Natural killer cell (primary cell): Measurements from ENCODE around the gene PGAP1. TPM values are rescaled to one million over a fixed set of nuclear protein-coding genes. Genes with fewer than 3 reads are reported as not detected.

Experiments used
- ATAC-seq, 3 donors: fragments of 150-1000 bp in 2 of 3; fragments of 200-7000 bp in 1 of 3; cut with Tn5 transposase; 1 replicate in 1 of 3; 2 replicates in 2 of 3; pipeline ENCODE4 v1.10.0; 2021; ENCODE audit warnings: mild to moderate bottlenecking in 2 of 3, moderate library complexity in 2 of 3
- DNase-seq, 2 donors: peaks; one replicate each; pipeline versions ENCODE4 v3.0.0 to v3.0.0-alpha.2; 2013 to 2021; ENCODE audit warnings: mixed read lengths in 1 of 2
- H3K27ac ChIP-seq: one replicate; pipeline ENCODE4 v1.5.1; 2013; ENCODE audit warnings: mild to moderate bottlenecking, low read length
- H3K27me3 ChIP-seq: one replicate; pipeline ENCODE4 v1.6.1; 2013; ENCODE audit warnings: low read length; ENCODE audit not compliant: control insufficient read depth, insufficient read depth
- H3K36me3 ChIP-seq: one replicate; pipeline ENCODE4 v1.6.1; 2013; ENCODE audit warnings: low read length; ENCODE audit not compliant: control insufficient read depth, insufficient read depth
- H3K4me1 ChIP-seq: one replicate; pipeline ENCODE4 v1.6.1; 2013; ENCODE audit warnings: low read length; ENCODE audit not compliant: control insufficient read depth, insufficient read depth
- H3K4me3 ChIP-seq: one replicate; pipeline ENCODE4 v1.5.1; 2013; ENCODE audit warnings: low read length
- H3K9me3 ChIP-seq: one replicate; pipeline ENCODE4 v1.6.1; 2013; ENCODE audit warnings: low read length; ENCODE audit not compliant: control insufficient read depth, insufficient read depth
- H3K27ac Mint-ChIP-seq, 2 donors: one replicate each; pipeline ENCODE4 v1.8.0; 2022; ENCODE audit warnings: mild to moderate bottlenecking in 2 of 2, mixed read lengths in 2 of 2, moderate library complexity in 1 of 2
- H3K27me3 Mint-ChIP-seq, 2 donors: one replicate each; pipeline ENCODE4 v1.8.0; 2022; ENCODE audit warnings: low read depth in 2 of 2, mixed read lengths in 2 of 2
- H3K36me3 Mint-ChIP-seq: one replicate; pipeline ENCODE4 v1.8.0; 2022; ENCODE audit warnings: mixed read lengths
- H3K4me1 Mint-ChIP-seq, 2 donors: one replicate each; pipeline ENCODE4 v1.8.0; 2022; ENCODE audit warnings: mixed read lengths in 2 of 2
- H3K4me3 Mint-ChIP-seq: one replicate; pipeline ENCODE4 v1.8.0; 2022; ENCODE audit warnings: mild to moderate bottlenecking, moderate library complexity, mixed read lengths
- H3K9me3 Mint-ChIP-seq, 2 donors: one replicate each; pipeline ENCODE4 v1.8.0; 2022; ENCODE audit warnings: mixed read lengths in 2 of 2
- WGBS: methylation state at CpG from one replicate; pipeline ENCODE4 v1.1.7; 2013; ENCODE audit warnings: missing lambda C conversion rate; ENCODE audit not compliant: insufficient coverage; 5-methylcytosine and 5-hydroxymethylcytosine counted together
- intact Hi-C: fragments of 100-400 bp; cut with micrococcal nuclease; formaldehyde crosslinking; loops from one replicate; pipeline ENCODE4 v1.14.2; 2022
- total RNA-seq, 4 donors: library from RNA; stranded (reverse); fragments of 120-200 nt in 1 of 4; gene quantifications; one replicate each; pipeline versions ENCODE4 v1.2.3 to v1.2.4, GENCODE V29; 2013 to 2022
- TF ChIP-seq, protein P1 (sequence below): fragments of 200-600 bp; IDR thresholded peaks from one replicate; pipeline ENCODE4 v1.8.0; 2022; ENCODE audit warnings: antibody characterized with exemption

Gene PGAP1
- total RNA-seq, 3 donors from 2014 or later (not counting 1 experiment from before 2014, with no cell fraction given): 2.5 to 4.9 (median 3.3) TPM

DNA sequence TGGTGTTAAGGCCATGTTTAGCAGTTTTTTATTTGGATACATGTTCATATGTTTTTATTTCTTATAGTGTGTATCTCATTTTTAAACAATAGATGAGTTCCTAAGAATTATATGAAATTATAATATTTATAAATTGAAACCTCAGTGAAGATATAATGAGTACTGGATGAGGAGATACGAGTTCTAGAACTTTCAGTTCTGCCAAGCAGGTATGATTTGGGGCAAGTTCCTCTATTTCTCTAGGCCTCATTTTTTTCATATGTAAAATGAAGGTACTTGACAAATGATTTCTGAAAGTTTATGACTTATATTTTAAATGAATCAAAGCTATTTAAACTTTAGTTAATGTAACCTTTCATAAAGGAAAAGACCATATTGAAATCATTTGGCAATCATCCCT, 8.2 kb upstream of the PGAP1 start:
- no peak overlapping the region for H3K4me3 ChIP-seq
- no peaks in the 10 kb centered on the region for H3K27me3 ChIP-seq
- ATAC-seq (no peak), DNase-seq (no peak)
- H3K36me3 ChIP-seq: no peaks in the 10 kb centered on the region
- Mint-ChIP-seq H3K27ac (no peak overlapping the region), H3K9me3 (no peaks in the 10 kb centered on the region), H3K36me3 (no peaks in the 10 kb centered on the region), H3K4me3 (no peak overlapping the region), H3K4me1 (no peaks in the 10 kb centered on the region), H3K27me3 (no peaks in the 10 kb centered on the region)
- no peak overlapping the region for H3K27ac ChIP-seq
- no peaks in the 10 kb centered on the region for H3K4me1 ChIP-seq
- TF ChIP-seq, protein P1, sequence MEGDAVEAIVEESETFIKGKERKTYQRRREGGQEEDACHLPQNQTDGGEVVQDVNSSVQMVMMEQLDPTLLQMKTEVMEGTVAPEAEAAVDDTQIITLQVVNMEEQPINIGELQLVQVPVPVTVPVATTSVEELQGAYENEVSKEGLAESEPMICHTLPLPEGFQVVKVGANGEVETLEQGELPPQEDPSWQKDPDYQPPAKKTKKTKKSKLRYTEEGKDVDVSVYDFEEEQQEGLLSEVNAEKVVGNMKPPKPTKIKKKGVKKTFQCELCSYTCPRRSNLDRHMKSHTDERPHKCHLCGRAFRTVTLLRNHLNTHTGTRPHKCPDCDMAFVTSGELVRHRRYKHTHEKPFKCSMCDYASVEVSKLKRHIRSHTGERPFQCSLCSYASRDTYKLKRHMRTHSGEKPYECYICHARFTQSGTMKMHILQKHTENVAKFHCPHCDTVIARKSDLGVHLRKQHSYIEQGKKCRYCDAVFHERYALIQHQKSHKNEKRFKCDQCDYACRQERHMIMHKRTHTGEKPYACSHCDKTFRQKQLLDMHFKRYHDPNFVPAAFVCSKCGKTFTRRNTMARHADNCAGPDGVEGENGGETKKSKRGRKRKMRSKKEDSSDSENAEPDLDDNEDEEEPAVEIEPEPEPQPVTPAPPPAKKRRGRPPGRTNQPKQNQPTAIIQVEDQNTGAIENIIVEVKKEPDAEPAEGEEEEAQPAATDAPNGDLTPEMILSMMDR: no peak
- intact Hi-C loops: no loop called here
- no peaks in the 10 kb centered on the region for H3K9me3 ChIP-seq
- WGBS: no CpG with 5 or more reads among the region's 1 CpG

DNA sequence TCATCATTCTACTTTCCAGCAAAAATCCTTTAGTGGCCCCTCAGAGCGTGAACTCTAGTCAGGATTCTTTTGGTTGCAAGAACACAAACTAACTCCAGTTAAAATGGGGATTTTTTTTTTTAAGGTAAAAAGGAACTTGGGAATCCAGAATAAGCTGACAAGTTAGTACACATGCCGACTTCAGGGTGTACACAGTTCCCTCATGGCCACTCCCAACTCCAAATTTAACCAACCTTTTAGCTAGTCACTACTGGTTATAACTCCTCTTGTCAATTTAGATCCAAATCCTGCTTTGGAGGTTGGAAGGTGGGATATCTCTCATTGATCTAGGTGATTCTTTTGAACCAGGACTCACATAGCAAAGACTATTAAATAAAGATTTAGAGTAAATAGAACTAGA, 5.0 kb upstream of the PGAP1 start:
- Histone ChIP-seq H3K9me3 (no peaks in the 10 kb centered on the region), H3K27me3 (no peaks in the 10 kb centered on the region)
- intact Hi-C loops: no loop called here

DNA sequence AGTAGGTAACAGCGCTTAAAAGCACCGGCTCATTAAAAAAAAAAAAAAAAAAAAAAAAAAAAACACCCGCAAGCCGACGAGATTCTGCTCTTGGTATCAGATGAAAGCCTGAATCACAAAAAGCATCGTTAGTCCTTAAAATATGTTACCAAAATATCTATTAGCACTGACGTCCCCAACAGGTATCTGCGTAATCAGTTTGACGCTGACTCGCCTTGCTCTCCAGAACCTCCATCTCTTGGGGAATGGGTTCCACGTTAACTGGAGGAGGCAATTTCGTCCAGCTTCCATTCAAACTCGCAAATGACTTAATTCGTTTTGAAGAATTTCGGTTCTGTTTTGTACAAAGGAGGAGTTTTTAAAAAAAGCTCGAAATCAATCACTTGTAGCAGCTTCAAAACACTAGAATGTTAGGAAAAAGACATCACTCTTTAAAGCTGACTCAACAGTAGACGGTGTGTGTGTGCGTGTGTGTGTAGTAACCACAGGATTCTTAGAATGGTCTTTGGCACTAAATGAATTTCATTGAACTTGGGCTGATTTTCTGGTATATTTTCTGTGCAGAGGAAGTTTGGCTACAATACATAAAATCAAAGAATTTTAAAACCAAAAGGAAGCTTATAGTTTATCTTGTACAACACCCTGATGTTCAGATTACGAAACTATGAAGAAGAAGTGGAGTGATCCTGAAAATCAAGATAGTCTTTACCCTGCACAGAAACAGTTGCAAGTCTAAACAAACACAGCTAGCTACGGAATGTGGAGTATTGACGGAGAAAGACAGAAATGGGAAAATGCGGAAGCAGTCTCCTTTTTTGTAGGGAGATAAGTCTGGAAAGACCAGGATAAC, 1.1 kb upstream of the PGAP1 start:
- H3K27ac ChIP-seq: peak overlapping the region; percentile 35
- peak in 1 of 2 donors; percentile 72 for DNase-seq
- WGBS: 19% methylated on average over 20 of the region's 22 CpGs
- ATAC-seq: peak in 1 of 3 donors; percentile 5
- TF ChIP-seq, protein P1: no peak
- Mint-ChIP-seq H3K4me1 (peaks cover 19 to 23% of the 10 kb centered on the region in 2 donors), H3K27ac (peak overlapping the region; percentile 67 to 83), H3K36me3 (no peaks in the 10 kb centered on the region), H3K4me3 (peak overlapping the region; percentile 92), H3K9me3 (no peaks in the 10 kb centered on the region), H3K27me3 (peaks cover 0 to 4% of the 10 kb centered on the region in 2 donors)
- no peaks in the 10 kb centered on the region for H3K9me3 ChIP-seq
- H3K27me3 ChIP-seq: no peaks in the 10 kb centered on the region
- no peaks in the 10 kb centered on the region for H3K36me3 ChIP-seq
- H3K4me3 ChIP-seq: peak overlapping the region; percentile 76
- peaks cover 8% of the 10 kb centered on the region for H3K4me1 ChIP-seq
- intact Hi-C loops: no loop called here

More for the DNA sequence above, 5.0 kb upstream of the PGAP1 start:
- Mint-ChIP-seq H3K4me1 (peaks cover 8 to 11% of the 10 kb centered on the region in 2 donors), H3K27me3 (no peaks in the 10 kb centered on the region), H3K36me3 (no peaks in the 10 kb centered on the region), H3K27ac (no peak overlapping the region), H3K4me3 (no peak overlapping the region), H3K9me3 (no peaks in the 10 kb centered on the region)
- TF ChIP-seq, protein P1: no peak
- Histone ChIP-seq H3K4me1 (no peaks in the 10 kb centered on the region), H3K27ac (no peak overlapping the region), H3K4me3 (no peak overlapping the region), H3K36me3 (no peaks in the 10 kb centered on the region)
- ATAC-seq (no peak), DNase-seq (no peak)
- WGBS: 100% methylated on average over 2 of the region's 2 CpGs
